ENCODE results near the gene OR13A1.
"Not testable (repeated sequence)": the region's sequence is repeated elsewhere in the genome, so short reads cannot be mapped to it uniquely, and the experiment has no call there.

OR13A1 gene

GRCh38 chr10:45261243-45261775 lies 54.1 kb downstream of the OR13A1 start:
- H3K36me3 Mint-ChIP-seq: no peaks in the 10 kb centered on the region
- no peaks in the 10 kb centered on the region for H3K9me3 Mint-ChIP-seq
- peaks cover 28% of the 10 kb centered on the region for H3K27me3 Mint-ChIP-seq
- no peak overlapping the region for H3K27ac Mint-ChIP-seq
- peaks cover under 1% of the 10 kb centered on the region for H3K4me1 Mint-ChIP-seq
- ATAC-seq: no peak
- H3K4me3 Mint-ChIP-seq: no peak overlapping the region

DNA sequence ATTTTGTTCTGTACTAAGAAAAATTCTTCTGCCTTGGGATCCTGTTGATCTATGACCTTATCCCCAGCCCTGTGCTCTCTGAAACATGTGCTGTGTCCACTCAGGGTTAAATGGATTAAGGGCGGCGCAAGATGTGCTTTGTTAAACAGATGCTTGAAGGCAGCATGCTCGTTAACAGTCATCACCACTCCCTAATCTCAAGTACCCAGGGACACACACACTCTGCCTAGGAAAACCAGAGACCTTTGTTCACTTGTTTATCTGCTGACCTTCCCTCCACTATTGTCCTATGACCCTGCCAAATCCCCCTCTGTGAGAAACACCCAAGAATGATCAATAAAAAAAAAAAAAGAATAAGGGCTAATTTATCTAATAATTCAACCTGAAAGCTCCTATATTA lies 54.8 kb downstream of the OR13A1 start:
- not testable (repeated sequence) for H3K9me3 Mint-ChIP-seq, H3K36me3 Mint-ChIP-seq, H3K27ac Mint-ChIP-seq, H3K4me1 Mint-ChIP-seq, H3K4me3 Mint-ChIP-seq, ATAC-seq
- peaks cover 27% of the 10 kb centered on the region for H3K27me3 Mint-ChIP-seq

DNA sequence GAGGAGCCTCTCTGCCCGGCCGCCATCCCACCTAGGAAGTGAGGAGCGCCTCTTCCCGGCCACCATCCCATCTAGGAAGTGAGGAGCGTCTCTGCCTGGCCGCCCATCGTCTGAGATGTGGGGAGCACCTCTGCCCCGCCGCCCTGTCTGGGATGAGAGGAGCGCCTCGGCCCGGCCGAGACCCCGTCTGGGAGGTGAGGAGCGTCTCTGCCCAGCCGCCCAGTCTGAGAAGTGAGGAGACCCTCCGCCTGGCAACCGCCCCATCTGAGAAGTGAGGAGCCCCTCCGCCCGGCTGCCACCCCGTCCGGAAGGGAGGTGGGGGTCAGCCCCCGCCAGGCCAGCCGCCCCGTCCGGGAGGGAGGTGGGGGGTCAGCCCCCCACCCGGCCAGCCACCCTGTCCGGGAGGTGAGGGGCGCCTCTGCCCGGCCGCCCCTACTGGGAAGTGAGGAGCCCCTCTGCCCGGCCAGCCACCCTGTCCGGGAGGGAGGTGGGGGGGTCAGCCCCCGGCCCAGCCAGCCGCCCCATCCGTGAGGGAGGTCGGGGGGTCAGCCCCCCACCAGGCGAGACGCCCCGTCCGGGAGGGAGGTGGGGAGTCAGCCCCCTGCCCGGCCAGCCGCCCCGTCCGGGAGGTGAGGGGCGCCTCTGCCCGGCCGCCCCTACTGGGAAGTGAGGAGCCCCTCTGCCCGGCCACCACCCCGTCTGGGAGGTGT lies 55.5 kb downstream of the OR13A1 start:
- H3K4me1 Mint-ChIP-seq, H3K27ac Mint-ChIP-seq, H3K4me3 Mint-ChIP-seq, ATAC-seq, H3K9me3 Mint-ChIP-seq, H3K36me3 Mint-ChIP-seq: not testable (repeated sequence)
- H3K27me3 Mint-ChIP-seq: peaks cover 20% of the 10 kb centered on the region

DNA sequence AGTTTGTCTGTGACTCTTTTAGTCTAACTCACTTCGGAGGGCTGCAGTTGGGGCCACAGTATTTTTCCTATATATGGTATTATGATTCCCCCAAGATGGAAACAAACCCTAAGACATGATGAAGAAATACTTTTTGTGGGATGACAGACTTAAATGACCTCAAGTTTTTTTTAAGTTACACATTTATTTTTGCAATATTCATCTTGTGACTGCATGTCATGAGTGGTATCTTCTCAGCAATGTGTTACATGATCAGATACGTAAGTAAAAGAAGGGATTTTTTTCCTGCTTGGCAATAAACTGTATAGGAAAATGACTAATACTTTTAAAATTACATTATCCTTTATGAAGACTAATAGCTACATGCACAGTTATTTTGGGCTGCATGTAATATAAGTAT lies 57.8 kb downstream of the OR13A1 start:
- Mint-ChIP-seq H3K4me3 (no peak overlapping the region), H3K9me3 (no peaks in the 10 kb centered on the region), H3K27ac (no peak overlapping the region), H3K36me3 (no peaks in the 10 kb centered on the region), H3K27me3 (peaks cover 17% of the 10 kb centered on the region), H3K4me1 (peaks cover 21% of the 10 kb centered on the region)
- no peak for ATAC-seq

DNA sequence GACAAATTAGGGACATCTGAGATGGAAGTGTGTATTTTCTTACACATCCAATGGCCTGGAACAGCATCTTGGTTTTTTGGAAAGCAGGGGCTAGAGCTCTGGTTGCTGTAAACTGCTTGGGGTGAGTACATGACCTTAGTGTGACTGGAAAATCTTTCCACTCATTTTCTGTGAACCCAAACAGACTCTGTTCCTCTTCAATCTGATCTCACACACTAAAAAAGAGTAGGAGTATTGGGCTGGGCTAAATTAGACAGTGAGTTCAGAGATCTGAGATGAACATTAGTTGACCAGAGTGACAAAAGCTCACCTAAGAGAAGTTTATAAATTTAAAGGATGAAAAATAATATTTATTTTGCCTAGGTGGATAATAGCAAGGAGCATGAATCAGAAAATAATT lies 59.2 kb downstream of the OR13A1 start:
- Mint-ChIP-seq H3K27me3 (peaks cover 4% of the 10 kb centered on the region), H3K27ac (peak overlapping the region; percentile 11), H3K36me3 (peaks cover 2% of the 10 kb centered on the region), H3K4me3 (no peak overlapping the region), H3K9me3 (no peaks in the 10 kb centered on the region), H3K4me1 (peaks cover 26% of the 10 kb centered on the region)
- ATAC-seq: peak; percentile 37

GRCh38 chr10:45255706-45256105 lies 59.7 kb downstream of the OR13A1 start:
- Mint-ChIP-seq H3K36me3 (peaks cover 5% of the 10 kb centered on the region), H3K4me1 (peaks cover 32% of the 10 kb centered on the region), H3K4me3 (no peak overlapping the region), H3K9me3 (no peaks in the 10 kb centered on the region), H3K27me3 (no peaks in the 10 kb centered on the region), H3K27ac (peak overlapping the region; percentile 11)
- no peak for ATAC-seq

DNA sequence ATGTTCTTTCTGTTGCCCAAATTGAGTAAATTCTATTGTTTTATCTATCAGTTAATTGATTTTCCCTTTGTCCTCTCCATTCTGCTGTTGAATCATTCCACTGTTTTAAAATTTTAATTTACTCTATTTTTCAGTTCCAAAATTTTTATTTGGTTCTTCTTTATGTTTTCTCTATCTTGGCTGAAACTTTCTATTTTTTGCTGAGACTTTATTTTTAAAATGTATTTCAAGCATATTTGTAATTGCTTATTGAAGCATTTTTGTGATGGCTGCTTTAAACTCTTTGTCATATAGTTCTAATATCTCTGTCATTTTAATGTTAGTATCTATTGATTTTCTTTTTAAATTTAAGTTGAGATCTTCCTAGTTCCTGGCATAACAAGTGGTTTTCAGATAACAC lies 60.5 kb downstream of the OR13A1 start:
- no peak for ATAC-seq
- Mint-ChIP-seq H3K27me3 (no peaks in the 10 kb centered on the region), H3K4me1 (peaks cover 38% of the 10 kb centered on the region), H3K36me3 (peaks cover 5% of the 10 kb centered on the region), H3K27ac (peak overlapping the region; percentile 11), H3K4me3 (no peak overlapping the region), H3K9me3 (no peaks in the 10 kb centered on the region)

- no peaks in the 10 kb centered on the region for H3K27me3 Mint-ChIP-seq
- H3K4me1 Mint-ChIP-seq: peaks cover 46% of the 10 kb centered on the region
- H3K4me3 Mint-ChIP-seq: peak overlapping the region; percentile 24
- peaks cover 5% of the 10 kb centered on the region for H3K36me3 Mint-ChIP-seq
- ATAC-seq: peak; percentile 86
- H3K27ac Mint-ChIP-seq: peak overlapping the region; percentile 80
- no peaks in the 10 kb centered on the region for H3K9me3 Mint-ChIP-seq
These were observed 62.1 kb downstream of the OR13A1 start for GRCh38 chr10:45253183-45253914.
